KMS-11 (cell line): Measurements from ENCODE around the gene PEX6.
"Not testable (repeated sequence)": the region's sequence is repeated elsewhere in the genome, so short reads cannot be mapped to it uniquely, and the experiment has no call there.

Source experiments
- H2AFZ ChIP-seq: fragments of 200-600 bp; sonication (generic); 2 replicates; pipeline ENCODE4 v1.6.1; 2016; ENCODE audit warnings: antibody characterized with exemption, mixed run types, low read depth
- H3K27ac ChIP-seq: fragments of 200-600 bp; sonication (generic); 2 replicates; pipeline ENCODE4 v1.6.1; 2016; ENCODE audit warnings: mild to moderate bottlenecking, mixed run types
- H3K27me3 ChIP-seq: fragments of 200-600 bp; sonication (generic); 2 replicates; pipeline ENCODE4 v1.6.1; 2017; ENCODE audit warnings: mild to moderate bottlenecking, low read depth, mixed run types, moderate library complexity; ENCODE audit not compliant: insufficient read depth
- H3K36me3 ChIP-seq: fragments of 200-600 bp; sonication (generic); 2 replicates; pipeline ENCODE4 v1.6.1; 2017; ENCODE audit warnings: mild to moderate bottlenecking, mixed run types; ENCODE audit not compliant: insufficient read depth
- H3K4me1 ChIP-seq: fragments of 200-600 bp; sonication (generic); 2 replicates; pipeline ENCODE4 v1.6.1; 2016; ENCODE audit warnings: mild to moderate bottlenecking, low read depth, mixed run types; ENCODE audit not compliant: poor library complexity, severe bottlenecking
- H3K4me2 ChIP-seq: fragments of 200-600 bp; sonication (generic); 2 replicates; pipeline ENCODE4 v1.7.0; 2016; ENCODE audit warnings: mild to moderate bottlenecking, mixed run types
- H3K4me3 ChIP-seq: fragments of 200-600 bp; sonication (generic); IDR thresholded peaks from 2 replicates; pipeline ENCODE4 v1.6.1; 2017; ENCODE audit warnings: low read depth, low read length, mixed read lengths; ENCODE audit not compliant: insufficient read depth
- H3K79me2 ChIP-seq: fragments of 200-600 bp; sonication (generic); 2 replicates; pipeline ENCODE4 v1.6.1; 2016; ENCODE audit warnings: low read depth, mixed run types; ENCODE audit not compliant: insufficient read depth
- H3K9ac ChIP-seq: fragments of 200-600 bp; sonication (generic); 2 replicates; pipeline ENCODE4 v1.6.1; 2016; ENCODE audit warnings: mild to moderate bottlenecking, mixed run types
- H4K20me1 ChIP-seq: fragments of 200-600 bp; sonication (generic); 2 replicates; pipeline ENCODE4 v1.6.1; 2016; ENCODE audit warnings: mild to moderate bottlenecking, mixed run types; ENCODE audit not compliant: insufficient read depth
- CTCF ChIP-seq: fragments of 200-600 bp; sonication (generic); conservative IDR thresholded peaks from 2 replicates; pipeline ENCODE4 v1.6.1; 2017; ENCODE audit warnings: low read depth, mild to moderate bottlenecking, antibody characterized with exemption, low read length, moderate library complexity, mixed read lengths

The PEX6 gene

DNA sequence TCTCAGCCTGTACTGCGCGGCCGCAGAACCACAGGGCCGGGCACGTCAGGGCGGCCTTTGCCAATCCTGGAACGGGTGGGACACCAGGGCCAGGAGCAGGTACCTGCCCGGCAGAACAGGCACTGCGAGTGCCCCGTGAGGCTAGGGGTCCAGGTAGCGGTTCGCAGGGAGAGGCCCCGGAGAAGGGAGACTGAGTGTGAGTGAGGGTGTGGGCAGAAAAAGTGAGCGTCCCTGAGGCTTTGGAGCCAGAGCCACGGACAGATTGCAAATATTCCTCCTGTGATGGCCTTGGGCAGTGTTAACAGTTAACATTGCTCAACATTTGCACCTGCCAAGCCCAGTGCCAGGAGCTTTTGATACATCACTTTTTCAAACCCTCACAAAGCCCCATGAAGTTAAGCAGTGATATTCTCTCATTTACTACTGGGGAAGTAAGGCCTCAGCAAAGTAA lies 17.9 kb downstream of the PEX6 start:
- Histone ChIP-seq H3K27ac (no peak overlapping the region), H3K9ac (no peak overlapping the region), H3K4me3 (no peak overlapping the region), H3K4me2 (no peak overlapping the region), H2AFZ (no peak overlapping the region), H4K20me1 (no peaks in the 10 kb centered on the region), H3K36me3 (no peaks in the 10 kb centered on the region), H3K27me3 (no peaks in the 10 kb centered on the region), H3K4me1 (no peaks in the 10 kb centered on the region), H3K79me2 (no peaks in the 10 kb centered on the region)
- TF ChIP-seq CTCF = no peak

DNA sequence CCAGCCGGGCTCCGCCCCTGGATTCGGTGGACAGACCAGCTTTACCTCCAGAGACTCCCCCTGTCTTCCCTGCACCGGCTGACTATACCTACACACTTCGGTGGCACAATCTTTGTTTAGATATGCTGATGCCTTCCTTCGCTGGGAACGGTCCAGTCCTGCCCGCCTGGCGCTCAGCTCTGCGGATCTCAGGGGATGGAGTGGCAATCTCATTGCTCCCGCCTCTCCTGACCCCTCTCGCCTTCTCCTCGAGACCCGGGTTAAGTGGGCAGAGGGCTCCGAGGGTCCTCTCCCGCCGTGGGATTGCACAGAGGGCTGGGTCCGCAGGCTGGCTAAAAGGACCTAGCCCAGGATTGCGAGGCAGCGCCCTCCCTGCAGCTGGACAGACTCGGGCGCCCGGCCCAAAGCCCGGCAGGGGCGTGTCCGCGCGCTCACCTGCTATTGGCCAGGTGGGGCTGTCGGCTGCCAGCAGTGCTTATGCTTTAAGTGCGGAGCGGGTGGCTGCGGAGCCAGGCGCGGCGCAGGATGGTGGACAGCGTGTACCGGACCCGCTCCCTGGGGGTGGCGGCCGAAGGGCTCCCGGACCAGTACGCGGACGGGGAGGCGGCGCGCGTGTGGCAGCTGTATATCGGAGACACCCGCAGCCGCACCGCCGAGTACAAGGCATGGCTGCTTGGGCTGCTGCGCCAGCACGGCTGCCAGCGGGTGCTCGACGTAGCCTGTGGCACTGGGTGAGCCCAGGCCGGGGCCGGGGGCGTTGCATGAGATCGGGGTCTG lies 18.6 kb downstream of the PEX6 start, which contains the start of gene GNMT:
Gene GNMT (plus strand): TSS at position 512 of the 777 bp plus-strand sequence. CDS start 14 bp downstream, at position 526.
- Histone ChIP-seq H3K4me3 (no peak within 1 kb of the TSS), H3K9ac (no peak within 1 kb of the TSS), H2AFZ (no peak within 1 kb of the TSS)

DNA sequence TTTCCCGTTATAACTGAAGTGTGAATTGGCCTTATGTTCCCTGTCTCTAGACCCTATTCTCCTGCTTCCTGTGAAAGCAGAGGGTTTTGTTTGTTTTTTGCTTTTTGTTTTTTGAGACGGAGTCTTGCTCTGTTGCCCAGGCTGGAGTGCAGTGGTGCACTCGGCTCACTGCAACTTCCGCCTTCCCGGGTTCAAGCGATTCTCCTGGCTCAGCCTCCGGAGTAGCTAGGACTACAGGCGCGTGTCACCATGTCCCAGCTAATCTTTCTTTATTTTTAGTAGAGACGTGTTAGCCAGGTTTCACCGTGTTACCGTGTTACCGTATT lies 19.1 kb downstream of the PEX6 start:
- Histone ChIP-seq H3K9ac (no peak overlapping the region), H3K36me3 (no peaks in the 10 kb centered on the region), H3K27ac (no peak overlapping the region), H3K4me1 (no peaks in the 10 kb centered on the region), H3K4me2 (no peak overlapping the region), H2AFZ (no peak overlapping the region), H4K20me1 (no peaks in the 10 kb centered on the region), H3K4me3 (no peak overlapping the region), H3K27me3 (no peaks in the 10 kb centered on the region), H3K79me2 (no peaks in the 10 kb centered on the region)
- TF ChIP-seq CTCF = no peak

More for the DNA sequence above, 18.6 kb downstream of the PEX6 start, which contains the start of gene GNMT:
- no peaks in the 10 kb centered on the region for H3K79me2 ChIP-seq
- H3K4me2 ChIP-seq = no peak within 1 kb of the TSS
- TF ChIP-seq CTCF = no peak
- H3K27me3 ChIP-seq = no peaks in the 10 kb centered on the region
- no peak within 1 kb of the TSS for H3K27ac ChIP-seq
- no peaks in the 10 kb centered on the region for H3K4me1 ChIP-seq
- H4K20me1 ChIP-seq = no peaks in the 10 kb centered on the region
- no peaks in the 10 kb centered on the region for H3K36me3 ChIP-seq

- Histone ChIP-seq H4K20me1 (no peaks in the 10 kb centered on the region), H3K4me3 (no peak overlapping the region), H3K27me3 (no peaks in the 10 kb centered on the region), H3K9ac (no peak overlapping the region), H3K79me2 (no peaks in the 10 kb centered on the region), H2AFZ (no peak overlapping the region), H3K36me3 (no peaks in the 10 kb centered on the region), H3K4me2 (no peak overlapping the region), H3K4me1 (no peaks in the 10 kb centered on the region), H3K27ac (no peak overlapping the region)
- no peak for TF ChIP-seq CTCF
Measured at GRCh38 chr6:42958125-42958524, 20.9 kb downstream of the PEX6 start.

DNA sequence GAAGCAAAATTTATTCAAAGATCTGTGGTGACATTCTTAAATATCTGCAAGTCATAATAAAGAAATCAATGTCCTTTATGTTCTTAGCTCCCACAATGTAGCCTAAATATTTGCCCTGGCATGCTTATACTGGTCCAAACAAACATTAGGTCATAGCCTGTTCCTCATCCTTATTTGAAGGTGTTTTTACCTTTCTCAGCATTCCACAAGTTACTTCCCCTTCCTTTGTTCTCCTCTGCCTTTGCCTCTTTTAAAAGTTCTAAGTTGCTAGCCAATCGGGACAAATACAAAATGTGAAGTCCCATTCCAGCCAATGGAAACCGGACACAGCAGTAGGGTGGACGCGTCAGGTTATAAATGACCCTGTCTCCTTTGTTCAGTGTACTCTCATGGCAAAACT lies 24.6 kb downstream of the PEX6 start:
- H3K27ac ChIP-seq, H4K20me1 ChIP-seq, H3K4me1 ChIP-seq, H3K4me2 ChIP-seq, H3K79me2 ChIP-seq, H2AFZ ChIP-seq, H3K4me3 ChIP-seq, H3K36me3 ChIP-seq, H3K27me3 ChIP-seq, H3K9ac ChIP-seq: not testable (repeated sequence)
